ENCODE results near the gene MYO15B. TPM values are rescaled to one million over a fixed set of nuclear protein-coding genes. Genes with fewer than 3 reads are reported as not detected.

MYO15B gene
- total RNA-seq = 1.2 and 6.9 TPM in 2 replicates

DNA sequence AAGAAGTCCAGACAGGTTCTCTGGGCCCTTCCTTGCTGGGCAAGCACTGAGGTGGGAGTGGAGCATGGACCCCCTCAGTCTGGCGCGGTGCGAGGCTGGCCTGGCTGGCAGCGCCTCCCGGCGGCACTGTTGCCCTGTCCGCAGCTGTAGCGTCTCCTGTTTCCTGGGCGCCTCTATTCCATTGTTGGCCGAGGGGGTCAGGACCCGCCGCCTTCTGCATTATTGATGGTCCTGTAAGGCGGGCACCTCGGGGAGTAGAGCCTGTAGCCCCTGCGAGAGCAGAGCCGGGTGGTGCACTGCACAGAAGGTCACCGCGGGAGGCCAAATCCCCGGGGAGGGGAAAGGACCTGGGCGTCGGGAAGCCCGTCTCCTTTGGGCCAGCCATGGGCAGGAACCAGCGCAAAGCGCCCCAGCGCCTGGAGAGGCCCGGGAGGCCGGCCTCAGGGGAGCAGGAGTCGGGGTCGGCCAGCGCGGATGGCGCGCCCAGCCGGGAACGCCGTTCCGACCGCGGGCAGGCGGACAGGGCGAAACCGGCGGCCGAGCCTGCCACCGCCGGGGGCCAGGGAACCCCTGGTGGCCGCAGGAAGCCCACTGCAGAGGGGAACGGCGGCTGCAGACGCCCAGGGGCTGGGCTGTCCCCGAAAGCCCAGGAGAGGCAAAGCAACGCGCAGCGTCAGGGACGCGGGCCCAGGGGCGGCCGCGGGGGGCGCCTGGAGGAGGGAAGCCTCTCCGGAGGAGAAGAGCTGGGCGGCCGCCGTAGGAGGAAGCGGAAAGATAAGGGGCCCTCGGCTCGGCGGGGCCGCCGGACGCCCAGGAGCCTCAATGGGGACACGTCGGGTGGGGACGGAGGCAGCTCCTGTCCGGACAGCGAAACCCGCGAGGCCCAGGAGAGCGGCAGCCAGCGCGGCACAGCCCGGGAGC is at the start of gene MYO15B:
MYO15B (plus strand) TSS at position 126 of the 921 bp plus-strand sequence; CDS start at position 384, 258 bp downstream.

DNA sequence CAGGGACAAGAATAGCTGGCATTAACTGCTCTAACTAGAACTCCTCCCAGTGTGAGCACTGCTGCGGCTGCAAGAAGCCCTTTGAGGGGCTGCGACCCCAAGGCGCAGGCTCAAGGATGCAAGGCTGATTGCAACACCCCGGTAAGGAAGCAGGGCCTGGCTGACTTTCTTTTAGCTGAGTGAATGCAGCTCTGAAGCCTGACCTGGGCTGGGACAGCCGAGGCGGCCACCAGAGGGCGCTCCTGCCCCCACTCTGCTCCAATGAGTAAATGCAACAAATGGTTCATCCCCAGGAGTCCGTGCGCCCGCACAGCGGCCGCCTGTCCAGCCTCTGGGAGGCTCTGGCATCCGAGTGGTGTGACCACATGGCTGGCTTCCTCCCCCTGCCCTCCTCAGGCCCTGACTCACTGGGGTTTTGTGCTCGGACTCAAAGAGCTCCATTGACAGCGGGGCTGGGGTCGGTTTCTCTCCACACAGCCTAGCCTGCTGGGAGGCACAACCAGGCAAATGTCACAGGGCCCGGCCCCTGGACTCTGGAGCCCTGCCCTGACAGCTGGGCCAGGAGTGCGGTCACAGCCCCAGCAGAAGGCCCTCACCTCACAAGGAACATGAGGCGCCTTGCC is 45.4 kb downstream of the MYO15B start, which contains the start of gene SMIM5:
SMIM5 (plus strand) TSS at position 572 of the 623 bp plus-strand sequence. CDS start 6,768 bp downstream, outside the sequence.

DNA sequence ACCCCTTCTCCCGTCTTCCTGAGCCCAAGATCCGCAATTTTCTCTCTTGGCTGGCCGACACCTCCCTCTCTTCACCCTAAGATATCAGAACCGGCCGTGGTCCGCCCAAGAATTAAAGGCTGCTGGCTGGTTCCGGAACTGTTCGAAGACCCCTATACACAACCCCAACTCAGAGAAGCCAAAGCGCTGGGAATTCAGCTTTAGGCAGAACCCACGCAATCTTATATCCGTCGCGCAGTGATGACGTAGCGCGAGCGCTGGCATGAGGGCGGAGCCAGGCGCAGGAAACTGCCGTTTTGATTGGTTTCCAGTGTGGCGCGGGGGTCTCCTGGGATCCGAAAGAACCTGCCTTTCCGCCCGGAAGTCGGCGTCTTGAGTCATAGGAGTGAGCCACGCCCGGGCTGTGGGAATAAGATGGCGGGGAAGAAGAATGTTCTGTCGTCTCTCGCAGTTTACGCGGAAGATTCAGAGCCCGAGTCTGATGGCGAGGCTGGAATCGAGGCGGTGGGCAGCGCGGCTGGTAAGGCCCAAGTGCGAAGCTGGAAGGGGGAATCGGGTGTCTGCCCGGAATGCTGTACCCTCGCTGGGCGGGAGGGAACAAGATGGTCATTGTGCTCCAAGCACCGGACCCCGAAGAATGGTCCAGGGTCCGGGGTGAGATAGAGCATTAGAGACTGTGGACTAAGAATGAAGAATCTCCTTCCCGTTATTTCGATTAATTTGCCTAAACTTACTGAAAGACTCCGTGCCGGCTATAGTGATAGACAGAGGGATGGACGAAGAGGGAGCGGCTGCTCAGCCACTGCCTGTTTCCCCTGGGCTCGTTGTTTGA is 79.6 kb downstream of the MYO15B start, which contains the start of the genes RECQL5 and SAP30BP:
RECQL5 (minus strand) TSS at position 196 of the 832 bp plus-strand sequence. CDS start 597 bp downstream, outside the sequence.
SAP30BP (plus strand) TSS at position 380 of the 832 bp plus-strand sequence; CDS start at position 415, 35 bp downstream.

Other genes with a start within 250 kb of the MYO15B start
- 49.9 and 83.7 TPM in 2 replicates for gene GRB2, start 182.1 kb upstream of the MYO15B start, total RNA-seq
- gene TMEM94, start 131.2 kb upstream of the MYO15B start, total RNA-seq = 38.7 and 41.3 TPM in 2 replicates
- gene CASKIN2, start 72.3 kb upstream of the MYO15B start, total RNA-seq = 6.3 and 9.5 TPM in 2 replicates
- 28.5 and 36.9 TPM in 2 replicates for gene TSEN54, start 71.3 kb upstream of the MYO15B start, total RNA-seq
- 14.5 and 14.7 TPM in 2 replicates for gene LLGL2, start 62.1 kb upstream of the MYO15B start, total RNA-seq
- gene SMIM5, start 45.6 kb downstream of the MYO15B start, total RNA-seq = not detected in 2 replicates
- gene RECQL5, start 79.4 kb downstream of the MYO15B start, total RNA-seq = 13.2 and 17.3 TPM in 2 replicates
- 50.4 and 65.7 TPM in 2 replicates for gene SAP30BP, start 79.5 kb downstream of the MYO15B start, total RNA-seq
- gene ITGB4, start 133.7 kb downstream of the MYO15B start, total RNA-seq = 1,334 and 1,928 TPM in 2 replicates
- 11.1 TPM in 2 replicates for gene GALK1, start 177.4 kb downstream of the MYO15B start, total RNA-seq
- gene UNK, start 197.0 kb downstream of the MYO15B start, total RNA-seq = 12.9 and 21.5 TPM in 2 replicates

All from hair follicular keratinocyte (primary cell).